Raji (cell line): ENCODE results near the gene CIAO1.

Experiments
- POLR2A ChIP-seq: IDR thresholded peaks from 2 replicates; pipeline ENCODE4 v1.6.1; 2011; ENCODE audit warnings: low read depth, low read length, control low read depth; ENCODE audit not compliant: insufficient read depth

The CIAO1 gene

GRCh38 chr2:96304606-96305005 lies 38.6 kb downstream of the CIAO1 start:
- no peak for TF ChIP-seq POLR2A

- peak; percentile 91 for TF ChIP-seq POLR2A
Measured at GRCh38 chr2:96305091-96305978, 39.3 kb downstream of the CIAO1 start, which contains the start of gene SNRNP200. Gene SNRNP200 (minus strand): TSS chr2:96305546. CDS start chr2:96305437, 109 bp downstream.

- no peak for TF ChIP-seq POLR2A
Measured at GRCh38 chr2:96305979-96306308, 39.9 kb downstream of the CIAO1 start.

GRCh38 chr2:96306370-96306769 lies 40.3 kb downstream of the CIAO1 start:
- TF ChIP-seq POLR2A: 0 out of 2 replicates have a peak, but pooled peaks have one; percentile 19

GRCh38 chr2:96308248-96308647 lies 42.2 kb downstream of the CIAO1 start:
- no peak for TF ChIP-seq POLR2A

GRCh38 chr2:96315005-96315399 lies 49.0 kb downstream of the CIAO1 start:
- TF ChIP-seq POLR2A: no peak

- TF ChIP-seq POLR2A: no peak
Measured at GRCh38 chr2:96315400-96316071, 49.5 kb downstream of the CIAO1 start.

GRCh38 chr2:96316999-96317398 lies 51.0 kb downstream of the CIAO1 start:
- no peak for TF ChIP-seq POLR2A

GRCh38 chr2:96317584-96317997 lies 51.6 kb downstream of the CIAO1 start:
- TF ChIP-seq POLR2A: no peak

GRCh38 chr2:96318723-96319122 lies 52.7 kb downstream of the CIAO1 start:
- no peak for TF ChIP-seq POLR2A

GRCh38 chr2:96319396-96319795 lies 53.4 kb downstream of the CIAO1 start:
- TF ChIP-seq POLR2A: no peak

GRCh38 chr2:96320326-96320725 lies 54.3 kb downstream of the CIAO1 start:
- no peak for TF ChIP-seq POLR2A

- TF ChIP-seq POLR2A: no peak
Measured at GRCh38 chr2:96320728-96321622, 55.0 kb downstream of the CIAO1 start.
